ENCODE data around the gene MIS18A. TPM values are rescaled to one million over a fixed set of nuclear protein-coding genes. Genes with fewer than 3 reads are reported as not detected.

The MIS18A gene
- total RNA-seq, 4 donors from 2014 or later = 1.9 to 4.1 (median 2.7) TPM

GRCh38 chr21:32298658-32299081, 19.8 kb upstream of the MIS18A start, which contains the start of gene MRAP:
TSS of gene MRAP (plus strand) at chr21:32298855. CDS start at chr21:32298972, 117 bp downstream.
- no peak within 1 kb of the TSS for H3K4me3 ChIP-seq
- no peaks in the 10 kb centered on the region for H3K36me3 ChIP-seq
- DNase-seq = no peak
- H3K9me3 ChIP-seq = no peaks in the 10 kb centered on the region
- H3K27ac ChIP-seq = peak within 1 kb of the TSS in 1 of 4 donors; percentile 0
- no peaks in the 10 kb centered on the region for H3K27me3 ChIP-seq
- TF ChIP-seq POLR2A (IDR thresholded peaks at IDR 0.05) (no peak), CTCF (IDR thresholded peaks at IDR 0.05) (no peak)
- no peaks in the 10 kb centered on the region for H3K4me1 ChIP-seq

- H3K4me1 ChIP-seq = no peaks in the 10 kb centered on the region
- no peak for DNase-seq
- H3K27ac ChIP-seq = peak overlapping the region in 1 of 4 donors; percentile 0
- H3K4me3 ChIP-seq = no peak overlapping the region
- H3K27me3 ChIP-seq = no peaks in the 10 kb centered on the region
- no peak for TF ChIP-seq CTCF (IDR thresholded peaks at IDR 0.05)
- no peak for TF ChIP-seq POLR2A (IDR thresholded peaks at IDR 0.05)
- no peaks in the 10 kb centered on the region for H3K9me3 ChIP-seq
- H3K36me3 ChIP-seq = no peaks in the 10 kb centered on the region
Observed at GRCh38 chr21:32298148-32298559, 19.3 kb upstream of the MIS18A start.

- Histone ChIP-seq H3K27me3 (no peaks in the 10 kb centered on the region), H3K36me3 (no peaks in the 10 kb centered on the region), H3K9me3 (no peaks in the 10 kb centered on the region)
Observed at GRCh38 chr21:32297449-32297848, 18.6 kb upstream of the MIS18A start.

GRCh38 chr21:32285476-32285875, 6.6 kb upstream of the MIS18A start:
- H3K27ac ChIP-seq = no peak overlapping the region
- H3K9me3 ChIP-seq = no peaks in the 10 kb centered on the region
- TF ChIP-seq CTCF (IDR thresholded peaks at IDR 0.05) (no peak), POLR2A (IDR thresholded peaks at IDR 0.05) (no peak)
- H3K36me3 ChIP-seq = no peaks in the 10 kb centered on the region
- no peak overlapping the region for H3K4me3 ChIP-seq
- no peak for DNase-seq
- H3K27me3 ChIP-seq = no peaks in the 10 kb centered on the region
- H3K4me1 ChIP-seq = no peaks in the 10 kb centered on the region

More at GRCh38 chr21:32297449-32297848, 18.6 kb upstream of the MIS18A start:
- no peak for DNase-seq
- H3K4me1 ChIP-seq = no peaks in the 10 kb centered on the region
- no peak overlapping the region for H3K4me3 ChIP-seq
- H3K27ac ChIP-seq = no peak overlapping the region
- TF ChIP-seq CTCF (IDR thresholded peaks at IDR 0.05) = no peak
- no peak for TF ChIP-seq POLR2A (IDR thresholded peaks at IDR 0.05)

GRCh38 chr21:32282992-32283391, 4.1 kb upstream of the MIS18A start:
- H3K9me3 ChIP-seq = no peaks in the 10 kb centered on the region
- peaks cover 0 to 14% (median 11%) of the 10 kb centered on the region in 4 donors for H3K4me1 ChIP-seq
- H3K4me3 ChIP-seq = no peak overlapping the region
- H3K27me3 ChIP-seq = no peaks in the 10 kb centered on the region
- H3K36me3 ChIP-seq = no peaks in the 10 kb centered on the region
- TF ChIP-seq CTCF (IDR thresholded peaks at IDR 0.05) (no peak), POLR2A (IDR thresholded peaks at IDR 0.05) (no peak)
- DNase-seq = no peak
- no peak overlapping the region for H3K27ac ChIP-seq

GRCh38 chr21:32281531-32281930, 2.7 kb upstream of the MIS18A start:
- Histone ChIP-seq H3K9me3 (no peaks in the 10 kb centered on the region), H3K4me1 (peaks cover 0 to 19% (median 13%) of the 10 kb centered on the region in 4 donors), H3K36me3 (no peaks in the 10 kb centered on the region), H3K27me3 (no peaks in the 10 kb centered on the region), H3K4me3 (no peak overlapping the region), H3K27ac (no peak overlapping the region)
- TF ChIP-seq POLR2A (IDR thresholded peaks at IDR 0.05) (no peak), CTCF (IDR thresholded peaks at IDR 0.05) (no peak)
- DNase-seq = no peak
